GM10266 (cell line): Measurements from ENCODE around the gene SLC20A1.

ENCODE experiments used
- DNase-seq: peaks from one replicate; pipeline ENCODE4 v3.0.0; 2012; ENCODE audit errors: extremely low spot score
- TF ChIP-seq, protein P1 (sequence below): IDR thresholded peaks from 2 replicates; pipeline ENCODE4 v1.5.1; 2012; ENCODE audit warnings: mild to moderate bottlenecking, low read depth; ENCODE audit not compliant: control insufficient read depth, insufficient read depth; ENCODE audit errors: missing control alignments

The SLC20A1 gene

GRCh38 chr2:112674229-112674628 lies 28.5 kb downstream of the SLC20A1 start:
- TF ChIP-seq, protein P1, sequence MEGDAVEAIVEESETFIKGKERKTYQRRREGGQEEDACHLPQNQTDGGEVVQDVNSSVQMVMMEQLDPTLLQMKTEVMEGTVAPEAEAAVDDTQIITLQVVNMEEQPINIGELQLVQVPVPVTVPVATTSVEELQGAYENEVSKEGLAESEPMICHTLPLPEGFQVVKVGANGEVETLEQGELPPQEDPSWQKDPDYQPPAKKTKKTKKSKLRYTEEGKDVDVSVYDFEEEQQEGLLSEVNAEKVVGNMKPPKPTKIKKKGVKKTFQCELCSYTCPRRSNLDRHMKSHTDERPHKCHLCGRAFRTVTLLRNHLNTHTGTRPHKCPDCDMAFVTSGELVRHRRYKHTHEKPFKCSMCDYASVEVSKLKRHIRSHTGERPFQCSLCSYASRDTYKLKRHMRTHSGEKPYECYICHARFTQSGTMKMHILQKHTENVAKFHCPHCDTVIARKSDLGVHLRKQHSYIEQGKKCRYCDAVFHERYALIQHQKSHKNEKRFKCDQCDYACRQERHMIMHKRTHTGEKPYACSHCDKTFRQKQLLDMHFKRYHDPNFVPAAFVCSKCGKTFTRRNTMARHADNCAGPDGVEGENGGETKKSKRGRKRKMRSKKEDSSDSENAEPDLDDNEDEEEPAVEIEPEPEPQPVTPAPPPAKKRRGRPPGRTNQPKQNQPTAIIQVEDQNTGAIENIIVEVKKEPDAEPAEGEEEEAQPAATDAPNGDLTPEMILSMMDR, result no peak

DNA sequence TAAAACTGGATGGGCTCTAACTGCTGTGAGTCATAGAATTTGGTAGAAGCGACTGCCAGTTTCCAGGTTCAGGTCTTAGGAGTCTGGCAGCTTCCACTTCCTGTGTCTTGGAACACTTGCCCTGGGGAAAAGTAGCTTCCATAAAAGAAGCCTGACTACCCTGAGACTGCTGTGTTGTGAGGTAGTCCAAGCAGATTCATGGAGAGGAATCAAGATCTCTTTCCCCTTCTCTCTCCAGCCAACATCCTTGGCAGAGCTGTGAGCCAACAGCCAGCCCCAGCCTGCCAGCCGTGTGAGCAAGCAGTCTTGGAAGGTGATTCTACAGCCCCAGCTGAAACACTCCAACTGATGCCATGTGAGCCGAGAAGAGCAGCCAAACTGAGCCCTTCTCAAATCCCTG lies 33.7 kb downstream of the SLC20A1 start:
- TF ChIP-seq, protein P1, result no peak

More at GRCh38 chr2:112674229-112674628, 28.5 kb downstream of the SLC20A1 start:
- no peak for DNase-seq

GRCh38 chr2:112680666-112681101 lies 34.9 kb downstream of the SLC20A1 start:
- DNase-seq, result no peak
- TF ChIP-seq, protein P1, result no peak

More for the DNA sequence above, 33.7 kb downstream of the SLC20A1 start:
- DNase-seq, result no peak

- TF ChIP-seq, protein P1, result no peak
Measured at GRCh38 chr2:112682101-112682500, 36.4 kb downstream of the SLC20A1 start.

DNA sequence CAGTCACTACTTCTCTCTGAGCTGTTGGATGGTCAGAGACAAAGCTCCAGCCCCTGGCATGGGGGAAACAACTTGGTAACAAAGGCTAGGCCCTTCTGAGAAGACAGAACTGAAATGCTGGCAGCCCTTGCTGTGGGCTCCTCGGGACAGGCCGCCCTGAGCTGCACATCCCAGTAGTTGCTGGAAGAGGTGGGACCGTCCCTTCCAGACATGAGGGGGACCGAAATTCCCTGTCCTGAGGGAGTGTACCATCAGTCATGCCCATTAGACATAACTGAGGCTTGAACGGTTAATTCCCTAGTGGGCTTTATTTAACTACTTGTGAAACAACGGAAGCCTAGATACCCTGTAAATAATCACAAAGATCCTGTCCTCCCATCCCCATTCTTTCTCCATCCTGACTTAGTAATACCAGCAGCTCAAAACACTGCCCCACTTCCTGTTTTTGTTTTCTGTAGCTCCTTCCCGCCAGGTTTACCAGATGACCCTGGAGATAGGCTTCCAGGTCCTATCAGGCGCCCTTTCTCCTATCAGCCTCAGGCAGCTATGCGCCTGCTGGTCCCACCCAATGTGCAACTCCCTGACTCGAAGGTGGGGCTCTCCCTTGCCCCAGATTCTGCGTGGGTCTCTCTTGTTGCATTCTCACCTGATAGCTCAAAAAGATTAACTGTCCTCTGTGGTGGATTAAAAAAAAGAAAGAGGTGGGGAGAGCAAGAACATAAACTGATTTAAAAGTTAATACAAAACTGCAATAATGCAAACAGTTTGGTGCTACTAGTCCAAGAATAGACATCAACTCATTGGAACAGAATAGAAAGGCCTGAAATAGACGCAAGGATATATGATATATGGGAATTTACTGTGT lies 38.0 kb downstream of the SLC20A1 start:
- DNase-seq, result no peak
- TF ChIP-seq, protein P1, result no peak

More at GRCh38 chr2:112682101-112682500, 36.4 kb downstream of the SLC20A1 start:
- DNase-seq, result no peak

DNA sequence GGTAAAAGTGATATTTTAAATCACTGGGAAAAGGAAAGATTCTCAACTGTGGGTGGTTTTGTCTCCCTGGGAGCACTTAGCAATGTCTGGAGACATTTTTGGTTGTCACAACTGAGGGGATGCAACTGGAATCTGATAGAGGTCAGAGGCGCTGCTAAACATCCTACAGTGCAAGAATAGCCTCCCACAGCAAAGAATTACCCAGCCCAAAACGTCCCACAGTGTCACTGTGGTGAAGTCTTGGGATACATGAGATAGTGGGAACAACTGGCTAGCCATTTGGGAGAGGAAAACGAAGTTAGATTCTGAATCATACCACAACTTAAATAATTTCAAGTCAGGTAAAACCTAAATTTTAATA lies 38.7 kb downstream of the SLC20A1 start:
- TF ChIP-seq, protein P1, result no peak
- DNase-seq, result no peak

DNA sequence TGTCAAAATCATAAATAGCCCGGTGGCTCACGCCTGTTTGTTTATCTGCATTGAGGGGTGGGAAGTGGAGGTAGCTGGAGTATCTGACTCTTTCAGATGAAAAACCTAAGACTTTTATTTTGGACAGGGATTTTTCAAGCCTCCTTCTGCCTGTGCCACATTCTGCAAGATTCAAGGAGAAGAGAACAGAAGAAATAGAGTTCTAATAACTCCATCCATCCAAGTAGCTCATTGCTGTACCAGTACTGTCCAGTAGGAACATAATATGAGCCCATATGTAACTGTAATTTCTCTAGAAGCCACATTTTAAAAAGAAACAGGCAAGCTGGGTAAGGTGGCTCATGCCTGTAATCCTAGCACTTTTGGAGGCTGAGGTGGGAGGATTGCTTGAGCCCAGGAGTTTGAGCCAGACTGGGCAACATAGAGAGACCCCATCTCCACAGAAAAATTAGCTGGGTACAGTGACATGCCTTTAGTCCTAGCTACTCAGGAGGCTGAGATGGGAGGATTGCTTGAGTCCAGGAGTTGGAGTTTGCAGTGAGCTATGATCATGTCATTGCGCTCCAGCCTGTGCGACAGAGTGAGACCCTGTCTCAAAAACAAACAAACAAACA lies 39.6 kb downstream of the SLC20A1 start:
- TF ChIP-seq, protein P1, result no peak
- no peak for DNase-seq
